IMR-90 (cell line): Measurements from ENCODE around the gene PPP1R16B. TPM values are rescaled to one million over a fixed set of nuclear protein-coding genes. Genes with fewer than 3 reads are reported as not detected.

Experiments used
- ATAC-seq: fragments of 200-7000 bp; cut with Tn5 transposase; 2 replicates; pipeline ENCODE4 v1.9.1; 2020; ENCODE audit warnings: low read depth, mild to moderate bottlenecking, moderate library complexity
- BruUV-seq: library from RNA; stranded (reverse); fragments of 400-500 nt; replicated peaks from 2 replicates; lab custom pipeline; 2021; lab: Mats Ljungman, UMichigan
- CTCF ChIA-PET: fragments of 300-600 bp; formaldehyde crosslinking; extraction: SDS; loops from one replicate; lab custom pipeline; 2021; ENCODE audit warnings: antibody characterized with exemption; lab: Yijun Ruan, JAX
- POLR2A ChIA-PET: fragments of 300-600 bp; sonication (Branson Sonifier 250); formaldehyde crosslinking; loops from one replicate; lab custom pipeline; 2022; ENCODE audit warnings: antibody characterized with exemption; ENCODE audit not compliant: unreplicated experiment; lab: Charles Lee
- DNase-seq: peaks from one replicate; pipeline ENCODE4 v3.0.0; 2013
- H2AFZ ChIP-seq: replicated peaks from 2 replicates; pipeline ENCODE3; 2013; ENCODE audit warnings: low read length, mild to moderate bottlenecking; ENCODE audit not compliant: poor library complexity
- H2AK5ac ChIP-seq: 2 replicates; pipeline ENCODE4 v1.6.1; 2013; ENCODE audit warnings: low read depth, low read length, inconsistent platforms
- H2AK9ac ChIP-seq: replicated peaks from 2 replicates; pipeline ENCODE3; 2013; ENCODE audit warnings: mild to moderate bottlenecking, low read depth, low read length, moderate library complexity; ENCODE audit not compliant: poor library complexity
- H2BK120ac ChIP-seq: 2 replicates; pipeline ENCODE4 v1.6.1; 2013; ENCODE audit warnings: low read depth, low read length, inconsistent platforms
- H2BK15ac ChIP-seq: 3 replicates; pipeline ENCODE4 v1.6.1; 2013; ENCODE audit warnings: low read depth, low read length, inconsistent platforms
- H2BK20ac ChIP-seq: 2 replicates; pipeline ENCODE4 v1.6.1; 2013; ENCODE audit warnings: low read depth, mild to moderate bottlenecking, inconsistent platforms, low read length, moderate library complexity
- H2BK5ac ChIP-seq: 2 replicates; pipeline ENCODE4 v1.6.1; 2013; ENCODE audit warnings: mild to moderate bottlenecking, low read depth, low read length, inconsistent platforms; ENCODE audit not compliant: poor library complexity, severe bottlenecking
- H3K14ac ChIP-seq: replicated peaks from 2 replicates; pipeline ENCODE4 v1.6.1; 2013; ENCODE audit warnings: low read depth, low read length, inconsistent platforms
- H3K18ac ChIP-seq: 2 replicates; pipeline ENCODE4 v1.6.1; 2013; ENCODE audit warnings: low read depth, low read length, control low read depth
- H3K23ac ChIP-seq: 2 replicates; pipeline ENCODE4 v1.6.1; 2013; ENCODE audit warnings: low read depth, low read length, inconsistent platforms
- H3K27ac ChIP-seq: 2 replicates; pipeline ENCODE4 v1.5.1; 2013; ENCODE audit warnings: mild to moderate bottlenecking, control low read depth, low read length; ENCODE audit not compliant: insufficient read depth
- H3K27me3 ChIP-seq: 2 replicates; pipeline ENCODE4 v1.6.1; 2013; ENCODE audit warnings: low read length; ENCODE audit not compliant: control insufficient read depth, insufficient read depth
- H3K36me3 ChIP-seq: 2 replicates; pipeline ENCODE4 v1.6.1; 2013; ENCODE audit warnings: low read length, mixed read lengths; ENCODE audit not compliant: control insufficient read depth, insufficient read depth
- H3K4ac ChIP-seq: 2 replicates; pipeline ENCODE4 v1.6.1; 2013; ENCODE audit warnings: low read depth, low read length, inconsistent platforms
- H3K4me1 ChIP-seq: 2 replicates; pipeline ENCODE4 v1.6.1; 2013; ENCODE audit warnings: low read length, mixed read lengths; ENCODE audit not compliant: control insufficient read depth, insufficient read depth
- H3K4me2 ChIP-seq: 2 replicates; pipeline ENCODE4 v1.6.1; 2013; ENCODE audit warnings: low read depth, mild to moderate bottlenecking, control low read depth, low read length, moderate library complexity
- H3K4me3 ChIP-seq: 2 replicates; pipeline ENCODE4 v1.5.1; 2013; ENCODE audit warnings: low read depth, mild to moderate bottlenecking, control low read depth, low read length, moderate library complexity; ENCODE audit not compliant: insufficient read depth
- H3K56ac ChIP-seq: 2 replicates; pipeline ENCODE4 v1.6.1; 2013; ENCODE audit warnings: low read length, inconsistent platforms; ENCODE audit not compliant: insufficient read depth; ENCODE audit errors: extremely low read depth
- H3K79me1 ChIP-seq, 2 experiments: 2 replicates each; pipeline ENCODE4 v1.6.1; 2013; ENCODE audit warnings: low read length in 2 of 2, inconsistent platforms in 1 of 2, low read depth in 1 of 2
- H3K9ac ChIP-seq: 2 replicates; pipeline ENCODE4 v1.6.1; 2013; ENCODE audit warnings: low read depth, low read length, control low read depth
- H3K9me1 ChIP-seq: 2 replicates; pipeline ENCODE4 v1.6.1; 2013; ENCODE audit warnings: low read length, inconsistent platforms; ENCODE audit not compliant: insufficient read depth
- H3K9me3 ChIP-seq: 2 replicates; pipeline ENCODE4 v1.6.1; 2013; ENCODE audit warnings: low read length; ENCODE audit not compliant: control insufficient read depth, insufficient read depth
- H4K20me1 ChIP-seq: 2 replicates; pipeline ENCODE4 v1.6.1; 2013; ENCODE audit warnings: low read length, inconsistent platforms; ENCODE audit not compliant: insufficient read depth
- H4K5ac ChIP-seq: 2 replicates; pipeline ENCODE4 v1.6.1; 2013; ENCODE audit warnings: mild to moderate bottlenecking, low read depth, low read length, control low read depth
- H4K8ac ChIP-seq, 2 experiments: 2 replicates each; pipeline ENCODE4 v1.6.1; 2013; ENCODE audit warnings: low read depth in 2 of 2, low read length in 2 of 2, control low read depth in 1 of 2, inconsistent platforms in 1 of 2
- H4K91ac ChIP-seq: 2 replicates; pipeline ENCODE4 v1.6.1; 2013; ENCODE audit warnings: low read depth, low read length, inconsistent platforms; ENCODE audit not compliant: insufficient read depth
- CEBPB ChIP-seq: IDR thresholded peaks from 2 replicates; pipeline ENCODE4 v1.6.1; 2012; ENCODE audit warnings: low read depth, low read length, improper control_type of control experiment
- CHD1 ChIP-seq: IDR thresholded peaks from 2 replicates; pipeline ENCODE4 v1.6.1; 2012; ENCODE audit warnings: low read depth, low read length, improper control_type of control experiment
- ELK1 ChIP-seq: fragments of 150-350 bp; IDR thresholded peaks from 2 replicates; pipeline ENCODE4 v1.6.1; 2016; ENCODE audit warnings: low read depth, mild to moderate bottlenecking, low read length, moderate library complexity, borderline replicate concordance
- FOS ChIP-seq: fragments of 150-350 bp; IDR thresholded peaks from 2 replicates; pipeline ENCODE4 v1.6.1; 2016; ENCODE audit warnings: low read depth, low read length
- MAFK ChIP-seq: IDR thresholded peaks from 2 replicates; pipeline ENCODE4 v1.6.1; 2012; ENCODE audit warnings: low read depth, low read length, improper control_type of control experiment
- MAZ ChIP-seq: IDR thresholded peaks from 2 replicates; pipeline ENCODE4 v1.6.1; 2012; ENCODE audit warnings: low read depth, mild to moderate bottlenecking, low read length, improper control_type of control experiment, moderate library complexity, borderline replicate concordance
- NFE2L2 ChIP-seq: fragments of 150-350 bp; IDR thresholded peaks from 2 replicates; pipeline ENCODE4 v1.6.1; 2016; ENCODE audit warnings: low read depth, mild to moderate bottlenecking, low read length
- POLR2A ChIP-seq: IDR thresholded peaks from 2 replicates; pipeline ENCODE4 v1.6.1; 2012; ENCODE audit warnings: mild to moderate bottlenecking, low read depth, low read length
- RAD21 ChIP-seq: IDR thresholded peaks from 2 replicates; pipeline ENCODE4 v1.6.1; 2012; ENCODE audit warnings: low read length, improper control_type of control experiment
- RCOR1 ChIP-seq: IDR thresholded peaks from 2 replicates; pipeline ENCODE4 v1.6.1; 2012; ENCODE audit warnings: mild to moderate bottlenecking, low read length, improper control_type of control experiment; ENCODE audit not compliant: insufficient replicate concordance
- RFX5 ChIP-seq: IDR thresholded peaks from 2 replicates; pipeline ENCODE4 v1.8.0; 2012; ENCODE audit warnings: low read depth, mild to moderate bottlenecking, low read length, moderate library complexity
- SMC3 ChIP-seq: fragments of 150-350 bp; IDR thresholded peaks from 2 replicates; pipeline ENCODE4 v1.6.1; 2016; ENCODE audit warnings: low read depth, mild to moderate bottlenecking, antibody characterized with exemption, low read length, moderate library complexity
- dilution Hi-C: fragments of 300-500 bp; cut with HindIII; formaldehyde crosslinking; loops from one replicate; pipeline ENCODE4 v1.14.3; 2018; ENCODE audit warnings: low sequenced_read_pairs; ENCODE audit not compliant: unreplicated experiment
- in situ Hi-C: fragments of 300-500 bp; cut with MboI; formaldehyde crosslinking; loops from 3 replicates; pipeline ENCODE4 v1.14.3; 2019; ENCODE audit warnings: low sequenced_read_pairs, inconsistent platforms, mixed read lengths
- intact Hi-C: fragments of 100-400 bp; cut with micrococcal nuclease; formaldehyde crosslinking; loops from 2 replicates; pipeline ENCODE4 v1.10.0; 2022
- polyA plus RNA-seq, 3 experiments: library from polyadenylated mRNA; depleted of rRNA; stranded (reverse); fragments of >200 nt; gene quantifications; 2 replicates each; pipeline ENCODE4 v1.2.3, GENCODE V29; 2012; ENCODE audit warnings: low replicate concordance in 1 of 3
- total RNA-seq: library from RNA; depleted of rRNA; stranded (reverse); fragments of >200 nt; gene quantifications from 2 replicates; pipeline ENCODE4 v1.2.3, GENCODE V29; 2012
- TF ChIP-seq, protein P1 (sequence below): fragments of 150-350 bp; IDR thresholded peaks from 2 replicates; pipeline ENCODE4 v1.6.1; 2017; ENCODE audit warnings: mild to moderate bottlenecking, antibody characterized with exemption, low read length, low read depth
- TF ChIP-seq, protein P2 (sequence below): conservative IDR thresholded peaks from 2 replicates; pipeline ENCODE4 v1.5.1; 2012; ENCODE audit warnings: mild to moderate bottlenecking, low read depth, low read length, improper control_type of control experiment

Gene PPP1R16B
- total and polyA plus RNA-seq, 2 of the 4 experiments (the other 2 are of a cell fraction), result not detected

DNA sequence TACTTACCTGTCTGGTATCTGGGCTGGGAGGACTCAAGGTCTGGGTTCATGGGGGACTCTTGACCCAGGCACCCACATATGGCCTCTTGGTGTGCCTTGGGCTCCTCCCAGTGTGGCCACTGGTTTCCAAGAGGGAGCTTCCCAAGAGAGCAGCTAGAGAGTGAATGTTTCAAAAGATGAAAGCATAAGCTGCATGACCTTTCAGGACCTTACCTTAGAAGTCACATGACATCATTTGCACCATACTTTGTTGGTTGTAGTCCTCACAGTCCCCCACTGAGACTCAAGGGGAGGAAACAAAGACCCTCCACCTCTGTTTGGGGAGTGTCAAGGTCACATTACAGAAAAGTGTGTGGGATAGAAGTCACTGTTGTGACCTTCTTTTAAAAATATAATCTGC, 43.3 kb upstream of the PPP1R16B start:
- Histone ChIP-seq H2AK9ac (no peak overlapping the region), H3K14ac (no peak overlapping the region), H3K4ac (no peak overlapping the region), H3K4me3 (no peak overlapping the region), H4K8ac (no peak overlapping the region), H3K4me2 (no peak overlapping the region), H3K9me1 (peaks cover 10% of the 10 kb centered on the region), H4K20me1 (no peaks in the 10 kb centered on the region), H4K91ac (no peak overlapping the region), H3K36me3 (peaks cover 15% of the 10 kb centered on the region), H4K5ac (no peak overlapping the region), H2BK15ac (no peak overlapping the region), H2BK20ac (no peak overlapping the region), H3K79me1 (peaks cover 0 to 4% of the 10 kb centered on the region in 2 experiments; a peak in 1 of 4 replicates), H3K18ac (no peak overlapping the region), H2BK120ac (no peak overlapping the region), H2BK5ac (no peak overlapping the region), H3K27me3 (no peaks in the 10 kb centered on the region), H3K9me3 (no peaks in the 10 kb centered on the region), H3K23ac (no peak overlapping the region), H3K27ac (no peak overlapping the region), H3K4me1 (peaks cover 6% of the 10 kb centered on the region), H3K56ac (no peak overlapping the region), H2AFZ (no peak overlapping the region), H2AK5ac (no peak overlapping the region), H3K9ac (no peak overlapping the region)
- ATAC-seq (no peak), DNase-seq (no peak)
- in situ Hi-C loops (loop anchor here (25.0 kb wide), 1 partner anchor 275 kb away; no protein-coding TSS in a partner anchor), dilution Hi-C loops (no loop called here), intact Hi-C loops (no loop called here)
- no peak for TF ChIP-seq NFE2L2
- no peak for TF ChIP-seq RFX5
- no peak for TF ChIP-seq MAZ
- TF ChIP-seq ELK1, result no peak
- TF ChIP-seq RCOR1, result no peak
- no peak for TF ChIP-seq MAFK
- TF ChIP-seq, protein P1, sequence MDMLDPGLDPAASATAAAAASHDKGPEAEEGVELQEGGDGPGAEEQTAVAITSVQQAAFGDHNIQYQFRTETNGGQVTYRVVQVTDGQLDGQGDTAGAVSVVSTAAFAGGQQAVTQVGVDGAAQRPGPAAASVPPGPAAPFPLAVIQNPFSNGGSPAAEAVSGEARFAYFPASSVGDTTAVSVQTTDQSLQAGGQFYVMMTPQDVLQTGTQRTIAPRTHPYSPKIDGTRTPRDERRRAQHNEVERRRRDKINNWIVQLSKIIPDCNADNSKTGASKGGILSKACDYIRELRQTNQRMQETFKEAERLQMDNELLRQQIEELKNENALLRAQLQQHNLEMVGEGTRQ, result no peak
- TF ChIP-seq FOS, result no peak
- no peak for TF ChIP-seq CHD1
- TF ChIP-seq RAD21, result no peak
- TF ChIP-seq POLR2A, result no peak
- TF ChIP-seq CEBPB, result no peak
- TF ChIP-seq, protein P2, sequence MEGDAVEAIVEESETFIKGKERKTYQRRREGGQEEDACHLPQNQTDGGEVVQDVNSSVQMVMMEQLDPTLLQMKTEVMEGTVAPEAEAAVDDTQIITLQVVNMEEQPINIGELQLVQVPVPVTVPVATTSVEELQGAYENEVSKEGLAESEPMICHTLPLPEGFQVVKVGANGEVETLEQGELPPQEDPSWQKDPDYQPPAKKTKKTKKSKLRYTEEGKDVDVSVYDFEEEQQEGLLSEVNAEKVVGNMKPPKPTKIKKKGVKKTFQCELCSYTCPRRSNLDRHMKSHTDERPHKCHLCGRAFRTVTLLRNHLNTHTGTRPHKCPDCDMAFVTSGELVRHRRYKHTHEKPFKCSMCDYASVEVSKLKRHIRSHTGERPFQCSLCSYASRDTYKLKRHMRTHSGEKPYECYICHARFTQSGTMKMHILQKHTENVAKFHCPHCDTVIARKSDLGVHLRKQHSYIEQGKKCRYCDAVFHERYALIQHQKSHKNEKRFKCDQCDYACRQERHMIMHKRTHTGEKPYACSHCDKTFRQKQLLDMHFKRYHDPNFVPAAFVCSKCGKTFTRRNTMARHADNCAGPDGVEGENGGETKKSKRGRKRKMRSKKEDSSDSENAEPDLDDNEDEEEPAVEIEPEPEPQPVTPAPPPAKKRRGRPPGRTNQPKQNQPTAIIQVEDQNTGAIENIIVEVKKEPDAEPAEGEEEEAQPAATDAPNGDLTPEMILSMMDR, result no peak
- no peak for TF ChIP-seq SMC3
- CTCF ChIA-PET, result no interaction called here
- BruUV-seq, result no TSS peak
- POLR2A ChIA-PET, result no interaction called here
